Aorta (tissue), 5 donors: ENCODE measurements around the gene NEU2. TPM values are rescaled to one million over a fixed set of nuclear protein-coding genes. Genes with fewer than 3 reads are reported as not detected.
A peak's percentile ranks its signal among the peaks of the same experiment; 100 is the strongest.
"Not testable (repeated sequence)": the region's sequence is repeated elsewhere in the genome, so short reads cannot be mapped to it uniquely, and the experiment has no call there.

Source experiments
- ATAC-seq: fragments of 200-7000 bp; cut with Tn5 transposase; one replicate; pipeline ENCODE4 v1.9.1; 2022; ENCODE audit warnings: moderate library complexity; ENCODE audit not compliant: low FRiP score
- DNase-seq, 2 donors: peaks; one replicate each; pipeline ENCODE4 v3.0.0-alpha.2; 2020
- H3K27ac ChIP-seq, 2 donors: one replicate each; pipeline ENCODE4 v1.5.1; 2013; ENCODE audit warnings: low read length in 2 of 2, mild to moderate bottlenecking in 2 of 2, moderate library complexity in 2 of 2, control low read depth in 1 of 2, inconsistent platforms in 1 of 2, low read depth in 1 of 2
- H3K27me3 ChIP-seq, 2 donors: one replicate each; pipeline ENCODE4 v1.6.1; 2013; ENCODE audit warnings: control low read depth in 1 of 2, low read length in 1 of 2, mild to moderate bottlenecking in 1 of 2, moderate library complexity in 1 of 2; ENCODE audit not compliant: insufficient read depth in 2 of 2, control insufficient read depth in 1 of 2
- H3K36me3 ChIP-seq, 2 donors: one replicate each; pipeline ENCODE4 v1.6.1; 2013; ENCODE audit warnings: control low read depth in 1 of 2, low read length in 1 of 2, mild to moderate bottlenecking in 1 of 2; ENCODE audit not compliant: insufficient read depth in 2 of 2, control insufficient read depth in 1 of 2
- H3K4me1 ChIP-seq, 2 donors: one replicate each; pipeline ENCODE4 v1.6.1; 2013; ENCODE audit warnings: low read length in 2 of 2, control low read depth in 1 of 2, mild to moderate bottlenecking in 1 of 2, moderate library complexity in 1 of 2; ENCODE audit not compliant: insufficient read depth in 2 of 2, control insufficient read depth in 1 of 2
- H3K4me3 ChIP-seq, 2 donors: one replicate each; pipeline ENCODE4 v1.5.1; 2013; ENCODE audit warnings: low read length in 2 of 2, control low read depth in 1 of 2, mild to moderate bottlenecking in 1 of 2
- H3K9me3 ChIP-seq: one replicate; pipeline ENCODE4 v1.6.1; 2013; ENCODE audit warnings: mild to moderate bottlenecking, low read length; ENCODE audit not compliant: control insufficient read depth
- WGBS, 2 donors: extraction: QIAGEN DNeasy Blood & Tissue Kit; methylation state at CpG; one replicate each; pipeline ENCODE4 v1.1.7; 2013; 5-methylcytosine and 5-hydroxymethylcytosine counted together
- intact Hi-C, 2 donors: fragments of 100-400 bp; cut with DNase I; formaldehyde crosslinking; loops; one replicate each; pipeline versions ENCODE4 v1.14.2 to v1.15.0; 2022
- polyA plus RNA-seq, 2 donors: library from polyadenylated mRNA; stranded (reverse); fragments of 200-250 nt; gene quantifications; one replicate each; pipeline ENCODE4 v1.2.3, GENCODE V29; 2013
- total RNA-seq, 2 donors: library from RNA; stranded (reverse); fragmentation: NEBNext Ultra II Directional; extraction: Animal tissue kit (Norgen Biotek cat#: 25700); gene quantifications; one replicate each; pipeline ENCODE4 v1.2.1, GENCODE V29; 2021
- donor health status: healthy with polysubstance abuse.
- donor health status: Bipolar disorder and iron deficiency.
- donor health status: DM: no; HTN: no; CAD: no.
- donor health status: DM: no; HTN: no; CAD: no.
- donor health status: DM: yes; HTN: yes; CAD: no.

Gene NEU2
- total and polyA plus RNA-seq, 4 donors: not detected

DNA sequence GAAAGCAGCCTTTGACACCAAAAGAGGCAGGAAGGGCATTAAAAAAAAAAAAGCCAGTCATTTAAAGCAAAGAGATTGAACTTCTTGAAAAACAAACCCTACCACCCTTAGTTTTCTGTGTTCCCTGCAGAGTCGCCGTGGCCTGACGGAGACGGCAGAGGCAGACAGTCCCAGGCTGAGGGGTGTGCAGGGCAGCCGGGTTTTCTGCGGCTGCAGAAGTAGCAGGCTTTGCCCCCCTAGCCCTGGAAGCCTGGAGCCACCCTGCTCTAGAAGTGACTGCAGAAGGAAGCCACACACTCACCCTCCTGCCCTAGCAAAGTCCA, 30.4 kb downstream of the NEU2 start:
- DNase-seq (no peak), ATAC-seq (no peak)
- 93% methylated on average over 6 of the region's 6 CpGs for WGBS, 2 donors
- no peaks in the 10 kb centered on the region for H3K4me1 ChIP-seq
- intact Hi-C loops: no loop called here
- no peaks in the 10 kb centered on the region for H3K36me3 ChIP-seq
- no peak overlapping the region for H3K27ac ChIP-seq
- no peaks in the 10 kb centered on the region for H3K9me3 ChIP-seq
- H3K27me3 ChIP-seq: no peaks in the 10 kb centered on the region
- no peak overlapping the region for H3K4me3 ChIP-seq

DNA sequence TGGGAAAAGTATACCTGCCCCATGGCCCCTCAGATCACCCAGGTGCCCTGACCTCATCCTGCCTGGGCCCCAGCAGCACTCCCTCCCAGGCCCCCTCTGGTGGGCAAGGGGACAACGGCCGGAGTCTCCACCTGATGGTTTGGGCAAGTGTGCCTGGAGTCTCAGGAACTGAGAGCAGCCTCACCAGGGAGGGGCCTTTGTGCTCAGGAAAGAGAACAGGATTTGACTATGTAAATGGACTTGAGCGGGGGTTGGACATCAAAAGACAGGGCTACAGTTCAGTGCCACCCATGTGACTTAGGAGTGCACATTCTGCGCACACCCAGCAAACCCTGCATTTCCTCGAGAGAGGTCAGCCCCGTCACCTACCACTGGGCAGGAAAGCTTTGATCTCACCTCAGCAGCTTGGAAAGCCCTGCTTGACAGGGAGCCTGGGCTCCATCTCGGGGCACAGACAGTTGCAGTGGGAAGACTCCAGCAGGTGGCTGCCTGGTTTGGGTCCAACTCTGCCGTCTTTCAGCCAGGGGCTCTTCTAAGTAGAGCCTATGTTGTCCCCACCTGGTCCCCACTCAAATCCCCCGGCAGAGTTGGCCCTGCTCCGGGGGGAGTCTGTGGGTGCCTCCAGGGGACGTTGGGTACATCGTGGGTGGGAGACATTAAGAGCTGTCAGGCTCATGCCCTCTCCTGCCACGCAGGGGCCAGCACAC, 30.9 kb downstream of the NEU2 start:
- Histone ChIP-seq H3K4me1 (no peaks in the 10 kb centered on the region), H3K9me3 (no peaks in the 10 kb centered on the region), H3K27me3 (no peaks in the 10 kb centered on the region), H3K27ac (no peak overlapping the region), H3K4me3 (no peak overlapping the region), H3K36me3 (no peaks in the 10 kb centered on the region)
- ATAC-seq (no peak), DNase-seq (peak in 1 of 2 donors; percentile 62)
- WGBS, 2 donors: 87 to 89% methylated on average over 13 of the region's 13 CpGs
- intact Hi-C loops: no loop called here

DNA sequence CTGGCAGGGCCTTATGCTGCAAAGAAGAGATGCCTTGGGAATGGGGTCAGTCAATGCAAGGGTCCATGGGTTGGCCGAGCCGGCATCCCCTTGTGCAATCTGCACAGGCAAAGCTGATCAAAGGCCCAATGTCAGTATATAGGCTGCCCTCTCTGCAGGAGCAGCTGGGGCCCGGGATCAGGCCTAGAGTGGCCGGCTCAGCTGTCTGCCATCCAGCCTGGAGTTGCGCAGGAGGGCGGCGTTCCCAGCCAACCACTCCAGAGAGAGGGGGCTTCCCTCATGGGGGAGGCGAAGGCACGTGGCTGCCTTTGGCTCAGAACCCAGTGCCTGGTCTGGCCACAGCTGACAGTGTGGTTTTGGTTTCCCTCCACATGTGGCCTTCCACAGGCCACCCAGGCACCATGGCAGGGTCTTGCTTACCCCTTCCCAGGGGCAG, 31.5 kb downstream of the NEU2 start:
- no peaks in the 10 kb centered on the region for H3K36me3 ChIP-seq
- DNase-seq (peak in 1 of 2 donors; percentile 56), ATAC-seq (no peak)
- no peaks in the 10 kb centered on the region for H3K4me1 ChIP-seq
- no peaks in the 10 kb centered on the region for H3K27me3 ChIP-seq
- intact Hi-C loops: no loop called here
- WGBS, 2 donors: 90 to 93% methylated on average over 9 of the region's 9 CpGs
- no peak overlapping the region for H3K27ac ChIP-seq
- no peak overlapping the region for H3K4me3 ChIP-seq
- no peaks in the 10 kb centered on the region for H3K9me3 ChIP-seq

DNA sequence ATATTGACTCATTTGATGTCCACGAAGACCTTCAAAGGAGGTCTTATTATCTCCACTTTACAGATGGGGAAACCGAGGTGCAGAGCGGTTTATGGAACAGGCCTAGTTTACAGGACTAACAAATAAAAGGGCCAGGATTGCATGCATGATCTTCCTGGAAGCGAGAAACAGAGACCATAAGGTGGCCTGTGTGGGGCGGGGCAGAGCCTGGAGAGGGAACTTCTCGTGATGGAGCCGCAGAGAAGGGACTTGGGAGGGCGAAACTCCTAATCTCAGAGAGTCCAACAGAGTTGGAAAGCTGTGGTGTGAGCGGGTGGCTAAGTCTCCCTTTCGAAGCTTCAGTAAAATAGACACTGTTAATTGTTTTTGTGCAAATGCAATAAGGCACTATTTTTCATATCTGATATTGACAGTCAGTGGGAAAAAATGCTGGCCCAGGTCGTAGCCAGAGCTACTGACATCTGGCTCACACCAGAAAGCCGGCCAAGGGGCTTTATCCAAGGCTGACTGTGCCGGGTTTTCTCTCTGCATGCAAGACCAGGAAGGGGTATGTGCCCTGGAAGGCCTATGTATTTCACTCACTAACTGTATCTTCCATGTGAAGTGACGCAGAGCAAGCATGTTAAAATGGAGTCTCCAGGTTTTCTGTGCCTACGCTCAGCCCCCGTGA, 32.2 kb downstream of the NEU2 start:
- WGBS, 2 donors: 81 to 84% methylated on average over 16 of the region's 16 CpGs
- no peaks in the 10 kb centered on the region for H3K36me3 ChIP-seq
- no peaks in the 10 kb centered on the region for H3K9me3 ChIP-seq
- H3K27me3 ChIP-seq: no peaks in the 10 kb centered on the region
- H3K4me3 ChIP-seq: no peak overlapping the region
- no peak overlapping the region for H3K27ac ChIP-seq
- ATAC-seq (no peak), DNase-seq (peak in 1 of 2 donors; percentile 28)
- intact Hi-C loops: no loop called here
- H3K4me1 ChIP-seq: no peaks in the 10 kb centered on the region

DNA sequence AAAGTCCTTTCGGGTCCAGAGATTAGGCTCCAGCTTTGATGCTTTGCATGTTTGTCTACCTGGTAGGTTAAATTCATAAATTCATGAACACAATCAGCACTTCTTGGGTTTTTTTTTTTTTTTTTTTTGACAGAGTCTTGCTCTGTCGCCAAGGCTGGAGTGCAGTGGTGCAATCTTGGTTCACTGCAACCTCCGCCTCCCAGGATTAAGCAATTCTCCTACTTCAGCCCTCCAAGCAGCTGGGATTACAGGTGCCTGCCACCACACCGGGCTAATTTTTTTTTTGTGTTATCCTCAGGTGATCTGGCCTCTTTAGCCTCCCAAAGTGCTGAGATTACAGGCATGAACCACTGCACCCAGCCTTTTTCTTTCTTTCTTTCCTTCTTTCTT, 32.7 kb downstream of the NEU2 start:
- DNase-seq: peak in 1 of 2 donors; percentile 3
- H3K4me1 ChIP-seq, H3K27ac ChIP-seq, H3K4me3 ChIP-seq, H3K27me3 ChIP-seq, H3K9me3 ChIP-seq, ATAC-seq, intact Hi-C loops, H3K36me3 ChIP-seq: not testable (repeated sequence)
- WGBS, 2 donors: 85 to 96% methylated on average over 4 of the region's 4 CpGs

DNA sequence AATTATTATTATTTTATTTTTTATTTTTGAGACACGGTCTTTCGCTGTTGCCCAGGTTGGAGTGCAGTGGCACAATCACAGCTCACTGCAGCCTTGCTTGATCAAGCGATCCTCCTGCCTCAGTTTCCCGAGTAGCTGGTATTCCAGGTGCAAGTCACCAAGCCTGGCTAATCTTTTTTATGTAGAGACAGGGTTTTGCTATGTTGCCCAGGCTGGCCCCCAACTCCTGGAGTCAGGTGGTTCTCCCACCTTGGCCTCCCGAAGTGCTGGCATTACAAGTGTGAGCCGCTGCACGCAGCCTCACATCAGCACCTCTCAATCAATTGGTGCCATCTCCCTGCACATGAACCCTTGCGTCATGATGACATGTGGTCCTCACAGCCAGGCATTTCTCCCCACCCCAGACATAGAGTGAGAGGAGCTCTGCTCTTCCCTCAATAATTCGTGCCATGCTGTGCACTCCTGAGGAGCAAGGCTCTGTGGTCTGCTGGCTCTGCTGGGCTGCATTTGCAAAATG, 33.5 kb downstream of the NEU2 start:
- DNase-seq (peak in 1 of 2 donors; percentile 26), ATAC-seq (no peak)
- Histone ChIP-seq H3K4me3 (no peak overlapping the region), H3K27ac (no peak overlapping the region), H3K4me1 (no peaks in the 10 kb centered on the region), H3K36me3 (no peaks in the 10 kb centered on the region), H3K9me3 (no peaks in the 10 kb centered on the region), H3K27me3 (no peaks in the 10 kb centered on the region)
- 93 to 95% methylated on average over 9 of the region's 9 CpGs for WGBS, 2 donors
- intact Hi-C loops: no loop called here

DNA sequence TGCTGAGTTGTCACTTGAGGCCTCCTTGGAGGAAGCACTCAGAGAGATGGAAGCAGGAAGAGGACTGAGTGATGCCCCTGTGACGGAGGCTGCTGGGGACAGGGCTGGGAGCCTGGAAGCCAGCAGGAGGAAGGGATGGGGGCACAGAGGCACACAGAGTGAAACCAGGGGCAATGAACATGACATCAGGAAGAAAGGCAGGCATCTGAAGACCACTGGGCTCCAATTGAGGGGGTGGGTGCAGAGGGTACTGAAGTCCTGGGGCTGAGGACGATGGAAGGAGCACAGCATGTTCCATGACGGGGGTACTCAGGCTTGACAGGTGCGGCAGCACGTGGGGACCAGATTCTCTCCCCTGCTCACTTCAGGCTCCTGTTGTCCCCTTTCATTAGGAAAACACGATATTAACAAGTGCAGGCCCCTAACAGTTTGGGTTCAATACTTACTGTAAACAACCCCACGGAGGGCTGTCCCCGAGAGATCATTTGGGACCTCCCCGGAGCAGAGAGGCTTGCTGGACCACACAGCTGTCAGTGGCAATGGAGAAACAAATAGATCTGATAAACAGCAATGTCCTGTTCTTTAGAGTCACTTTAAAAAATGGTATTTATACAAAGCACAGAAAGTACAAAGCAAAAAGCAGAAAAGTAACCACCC, 36.4 kb downstream of the NEU2 start:
- no peaks in the 10 kb centered on the region for H3K27me3 ChIP-seq
- H3K36me3 ChIP-seq: no peaks in the 10 kb centered on the region
- no peak for ATAC-seq
- H3K4me1 ChIP-seq: no peaks in the 10 kb centered on the region
- H3K27ac ChIP-seq: no peak overlapping the region
- 56 to 61% methylated on average over 9 of the region's 9 CpGs for WGBS, 2 donors
- H3K9me3 ChIP-seq: peaks cover 3% of the 10 kb centered on the region
- H3K4me3 ChIP-seq: no peak overlapping the region
- DNase-seq: peak in 1 of 2 donors; percentile 38
- intact Hi-C loops: no loop called here

DNA sequence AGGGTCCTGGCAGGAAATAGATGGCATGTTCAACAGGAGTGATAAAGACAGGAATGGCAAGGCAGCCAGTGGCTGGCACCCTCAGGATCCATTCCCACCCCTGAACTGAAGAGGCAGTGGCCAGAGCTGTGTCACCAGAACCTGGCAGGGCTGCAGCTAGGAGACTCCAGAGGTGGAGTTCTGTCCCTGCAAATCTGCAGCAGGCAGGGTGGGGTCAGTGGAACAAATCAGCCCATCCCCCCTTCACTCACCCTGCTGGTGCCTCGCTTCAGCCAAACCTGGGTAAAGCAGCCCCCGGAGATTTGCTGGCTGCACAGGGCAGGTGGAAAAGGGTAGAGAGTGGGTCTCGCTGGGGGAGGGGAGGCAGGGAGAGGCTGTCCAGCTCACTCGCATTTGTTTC, 40.4 kb downstream of the NEU2 start:
- Histone ChIP-seq H3K27me3 (no peaks in the 10 kb centered on the region), H3K4me3 (no peak overlapping the region), H3K27ac (no peak overlapping the region), H3K9me3 (peaks cover 3% of the 10 kb centered on the region), H3K36me3 (no peaks in the 10 kb centered on the region), H3K4me1 (no peaks in the 10 kb centered on the region)
- intact Hi-C loops: no loop called here
- no peak for ATAC-seq
- DNase-seq: peak in 1 of 2 donors; percentile 44
- 71 to 78% methylated on average over 4 of the region's 4 CpGs for WGBS, 2 donors
